Right lobe of liver (tissue), 4 donors: Measurements from ENCODE around the gene ASPHD2.

Source experiments
- POLR2A ChIP-seq: fragments of 450-650 bp; IDR thresholded peaks from one replicate; pipeline ENCODE4 v1.6.1; 2017; ENCODE audit warnings: antibody characterized with exemption, mild to moderate bottlenecking
- TF ChIP-seq, protein P1 (sequence below), 4 donors: fragments of 200-600 bp in 3 of 4; fragments of 450-650 bp in 1 of 4; IDR thresholded peaks; one replicate each; pipeline versions ENCODE4 v1.5.1 to v1.8.0; 2016 to 2022; ENCODE audit warnings: antibody characterized with exemption in 4 of 4, mild to moderate bottlenecking in 2 of 4
- donor health status: DM: no; HTN: no; CAD: no.
- donor health status: DM: no; HTN: no; CAD: no.
- donor health status: DM: no; HTN: yes; CAD: no.

DNA sequence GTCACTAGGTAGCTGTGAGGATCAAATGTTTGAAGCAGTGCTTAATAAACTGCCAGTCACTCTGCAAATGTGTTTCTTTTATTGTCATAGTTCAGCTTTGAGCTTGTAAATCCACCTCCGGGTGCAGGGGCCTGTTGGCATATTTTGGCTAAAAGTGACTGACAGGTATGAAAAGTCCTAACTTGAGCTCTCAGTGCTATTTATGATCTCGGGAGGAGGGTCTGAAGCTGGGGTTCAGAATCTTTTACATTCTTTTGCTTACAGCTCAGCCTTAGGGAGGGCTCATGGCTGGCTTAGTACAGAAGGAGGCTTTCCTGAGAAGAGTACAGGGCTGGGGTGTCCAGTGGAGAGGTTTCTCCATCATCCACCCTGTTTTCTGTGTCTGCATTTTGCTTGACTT is 1.5 kb downstream of the ASPHD2 start:
- TF ChIP-seq, protein P1, sequence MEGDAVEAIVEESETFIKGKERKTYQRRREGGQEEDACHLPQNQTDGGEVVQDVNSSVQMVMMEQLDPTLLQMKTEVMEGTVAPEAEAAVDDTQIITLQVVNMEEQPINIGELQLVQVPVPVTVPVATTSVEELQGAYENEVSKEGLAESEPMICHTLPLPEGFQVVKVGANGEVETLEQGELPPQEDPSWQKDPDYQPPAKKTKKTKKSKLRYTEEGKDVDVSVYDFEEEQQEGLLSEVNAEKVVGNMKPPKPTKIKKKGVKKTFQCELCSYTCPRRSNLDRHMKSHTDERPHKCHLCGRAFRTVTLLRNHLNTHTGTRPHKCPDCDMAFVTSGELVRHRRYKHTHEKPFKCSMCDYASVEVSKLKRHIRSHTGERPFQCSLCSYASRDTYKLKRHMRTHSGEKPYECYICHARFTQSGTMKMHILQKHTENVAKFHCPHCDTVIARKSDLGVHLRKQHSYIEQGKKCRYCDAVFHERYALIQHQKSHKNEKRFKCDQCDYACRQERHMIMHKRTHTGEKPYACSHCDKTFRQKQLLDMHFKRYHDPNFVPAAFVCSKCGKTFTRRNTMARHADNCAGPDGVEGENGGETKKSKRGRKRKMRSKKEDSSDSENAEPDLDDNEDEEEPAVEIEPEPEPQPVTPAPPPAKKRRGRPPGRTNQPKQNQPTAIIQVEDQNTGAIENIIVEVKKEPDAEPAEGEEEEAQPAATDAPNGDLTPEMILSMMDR (IDR thresholded peaks at IDR 0.05) = no peak
- no peak for TF ChIP-seq POLR2A
